A673 (cell line): ENCODE results near the gene ALOXE3.

ENCODE experiments used
- EZH2 ChIP-seq: fragments of 200-600 bp; sonication (generic); IDR thresholded peaks from 2 replicates; pipeline ENCODE4 v1.6.1; 2017; ENCODE audit warnings: borderline replicate concordance, low read depth, mild to moderate bottlenecking, mixed read lengths, antibody characterized with exemption, low read length; ENCODE audit not compliant: poor library complexity, severe bottlenecking
- TF ChIP-seq, protein P1 (sequence below): fragments of 300-800, 200-600 bp; sonication (generic); conservative IDR thresholded peaks from 2 replicates; pipeline ENCODE4 v1.5.1; 2017; ENCODE audit warnings: low read depth, mild to moderate bottlenecking, antibody characterized with exemption, low read length, moderate library complexity, mixed read lengths

DNA sequence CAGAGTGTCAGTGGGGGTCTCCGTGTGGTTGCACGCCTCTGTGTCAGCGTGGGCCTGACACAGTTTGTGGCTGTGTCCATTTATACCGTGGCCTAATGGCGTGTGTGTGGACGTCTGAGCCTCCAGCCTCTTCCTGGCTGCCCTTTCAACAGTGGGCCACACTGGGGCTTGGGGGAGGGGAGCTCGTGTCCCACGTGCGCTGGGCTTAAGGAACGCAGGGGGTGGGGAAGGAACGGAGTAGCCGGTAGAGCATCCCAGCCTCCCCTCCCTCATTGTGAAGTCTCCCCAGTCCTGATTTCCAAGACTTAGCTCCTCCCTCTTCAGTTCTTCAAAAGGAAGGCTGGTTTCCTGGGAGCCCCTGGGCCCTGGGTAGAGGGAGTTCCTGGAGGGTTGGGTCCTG, 15.1 kb upstream of the ALOXE3 start:
- TF ChIP-seq, protein P1, sequence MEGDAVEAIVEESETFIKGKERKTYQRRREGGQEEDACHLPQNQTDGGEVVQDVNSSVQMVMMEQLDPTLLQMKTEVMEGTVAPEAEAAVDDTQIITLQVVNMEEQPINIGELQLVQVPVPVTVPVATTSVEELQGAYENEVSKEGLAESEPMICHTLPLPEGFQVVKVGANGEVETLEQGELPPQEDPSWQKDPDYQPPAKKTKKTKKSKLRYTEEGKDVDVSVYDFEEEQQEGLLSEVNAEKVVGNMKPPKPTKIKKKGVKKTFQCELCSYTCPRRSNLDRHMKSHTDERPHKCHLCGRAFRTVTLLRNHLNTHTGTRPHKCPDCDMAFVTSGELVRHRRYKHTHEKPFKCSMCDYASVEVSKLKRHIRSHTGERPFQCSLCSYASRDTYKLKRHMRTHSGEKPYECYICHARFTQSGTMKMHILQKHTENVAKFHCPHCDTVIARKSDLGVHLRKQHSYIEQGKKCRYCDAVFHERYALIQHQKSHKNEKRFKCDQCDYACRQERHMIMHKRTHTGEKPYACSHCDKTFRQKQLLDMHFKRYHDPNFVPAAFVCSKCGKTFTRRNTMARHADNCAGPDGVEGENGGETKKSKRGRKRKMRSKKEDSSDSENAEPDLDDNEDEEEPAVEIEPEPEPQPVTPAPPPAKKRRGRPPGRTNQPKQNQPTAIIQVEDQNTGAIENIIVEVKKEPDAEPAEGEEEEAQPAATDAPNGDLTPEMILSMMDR = no peak
- no peak for TF ChIP-seq EZH2
